B cell (primary cell): ENCODE measurements around the gene NDUFS6. TPM values are rescaled to one million over a fixed set of nuclear protein-coding genes. Genes with fewer than 3 reads are reported as not detected.

Experiments used
- ATAC-seq: fragments of 200-7000 bp; cut with Tn5 transposase; one replicate; pipeline ENCODE4 v1.10.0; 2021; ENCODE audit warnings: low read depth, mild to moderate bottlenecking, moderate number of reproducible peaks, moderate library complexity
- CTCF ChIA-PET: fragments of 350-600 bp; sonication (Branson Sonifier 250); formaldehyde crosslinking; loops from one replicate; lab custom pipeline; 2021; ENCODE audit warnings: antibody characterized with exemption, inconsistent platforms; lab: Charles Lee
- POLR2A ChIA-PET: fragments of 350-600 bp; sonication (Branson Sonifier 250); formaldehyde crosslinking; loops from one replicate; lab custom pipeline; 2021; ENCODE audit warnings: antibody characterized with exemption; lab: Charles Lee
- DNase-seq: peaks from one replicate; pipeline ENCODE4 v3.0.0; 2013
- H2AFZ ChIP-seq: 2 replicates; pipeline ENCODE4 v1.6.1; 2012; ENCODE audit warnings: mild to moderate bottlenecking, low read depth, low read length; ENCODE audit not compliant: insufficient read depth, poor library complexity, severe bottlenecking
- H3K27ac ChIP-seq, 2 donors: 1 replicate in 1 of 2; 2 replicates in 1 of 2; pipeline ENCODE4 v1.5.1; 2012 to 2013; ENCODE audit warnings: low read length in 2 of 2, mild to moderate bottlenecking in 2 of 2, moderate library complexity in 1 of 2
- H3K27me3 ChIP-seq, 4 experiments: fragments of 200-600 bp in 1 of 4; sonication (generic) in 1 of 4; replicated peaks in 1 of 4; 1 replicate in 2 of 4; 2 replicates in 2 of 4; pipeline versions ENCODE4 v1.6.1 to v1.7.0; 2013 to 2016; ENCODE audit warnings: low read length in 3 of 4, mild to moderate bottlenecking in 2 of 4, mixed read lengths in 1 of 4, moderate library complexity in 1 of 4; ENCODE audit not compliant: insufficient read depth in 4 of 4, control insufficient read depth in 3 of 4; ENCODE audit errors: control extremely low read depth in 1 of 4
- H3K36me3 ChIP-seq, 2 experiments: replicated peaks in 1 of 2; 1 replicate in 1 of 2; 2 replicates in 1 of 2; pipeline versions ENCODE4 v1.6.1 to v1.7.1; 2013; ENCODE audit warnings: low read length in 1 of 2; ENCODE audit not compliant: insufficient read depth in 2 of 2, control insufficient read depth in 1 of 2; ENCODE audit errors: control extremely low read depth in 1 of 2, extremely low read depth in 1 of 2
- H3K4me1 ChIP-seq, 2 donors: fragments of 200-600 bp in 1 of 2; sonication (generic) in 1 of 2; 1 replicate in 1 of 2; 2 replicates in 1 of 2; pipeline versions ENCODE4 v1.5.1 to v1.6.1; 2013 to 2017; ENCODE audit warnings: low read length in 2 of 2; ENCODE audit not compliant: control insufficient read depth in 2 of 2, insufficient read depth in 2 of 2
- H3K4me2 ChIP-seq: replicated peaks from 2 replicates; pipeline ENCODE3; 2012; ENCODE audit warnings: mild to moderate bottlenecking, low read depth, low read length; ENCODE audit not compliant: poor library complexity, severe bottlenecking
- H3K4me3 ChIP-seq, 5 experiments: fragments of 200-600 bp in 1 of 5; sonication (generic) in 1 of 5; 1 replicate in 3 of 5; 2 replicates in 2 of 5; pipeline versions ENCODE4 v1.5.1 to v1.7.0; 2011 to 2016; ENCODE audit warnings: low read length in 4 of 5, mild to moderate bottlenecking in 4 of 5, low read depth in 2 of 5, control low read depth in 1 of 5, moderate library complexity in 1 of 5; ENCODE audit not compliant: insufficient read depth in 1 of 5; ENCODE audit errors: control extremely low read depth in 1 of 5, extremely low read depth in 1 of 5
- H3K79me2 ChIP-seq: fragments of 200-600 bp; sonication (generic); one replicate; pipeline ENCODE4 v1.6.0; 2016; ENCODE audit warnings: low read length; ENCODE audit not compliant: control insufficient read depth, insufficient read depth
- H3K9ac ChIP-seq: fragments of 200-600 bp; sonication (generic); 2 replicates; pipeline ENCODE4 v1.6.1; 2017; ENCODE audit warnings: mild to moderate bottlenecking, low read length, moderate library complexity
- H3K9me3 ChIP-seq, 3 donors: one replicate each; pipeline versions ENCODE4 v1.6.1 to v1.7.1; 2013; ENCODE audit warnings: low read length in 2 of 3; ENCODE audit not compliant: control insufficient read depth in 2 of 3, insufficient read depth in 1 of 3; ENCODE audit errors: control extremely low read depth in 1 of 3
- H4K20me1 ChIP-seq: 2 replicates; pipeline ENCODE4 v1.6.0; 2012; ENCODE audit warnings: mild to moderate bottlenecking, low read length; ENCODE audit not compliant: insufficient read depth, control insufficient read depth, poor library complexity, severe bottlenecking
- H3K27ac Mint-ChIP-seq: one replicate; pipeline ENCODE4 v1.8.0; 2021; ENCODE audit warnings: mixed read lengths
- H3K27me3 Mint-ChIP-seq: one replicate; pipeline ENCODE4 v1.8.0; 2021; ENCODE audit warnings: mixed read lengths
- H3K4me1 Mint-ChIP-seq: one replicate; pipeline ENCODE4 v1.8.0; 2021; ENCODE audit warnings: mixed read lengths
- H3K4me3 Mint-ChIP-seq: one replicate; pipeline ENCODE4 v1.8.0; 2021; ENCODE audit warnings: mixed read lengths
- H3K9me3 Mint-ChIP-seq: one replicate; pipeline ENCODE4 v1.8.0; 2022; ENCODE audit warnings: mixed read lengths; ENCODE audit not compliant: insufficient read depth
- EZH2 ChIP-seq: IDR thresholded peaks from 2 replicates; pipeline ENCODE4 v1.6.1; 2012; ENCODE audit warnings: borderline replicate concordance, low read depth, mild to moderate bottlenecking, moderate library complexity, low read length; ENCODE audit not compliant: insufficient read depth, poor library complexity, severe bottlenecking
- WGBS: methylation state at CpG from one replicate; pipeline ENCODE4 v1.1.5; 2013; ENCODE audit warnings: missing lambda C conversion rate; ENCODE audit not compliant: insufficient coverage; 5-methylcytosine and 5-hydroxymethylcytosine counted together
- intact Hi-C: fragments of 100-400 bp; cut with micrococcal nuclease; formaldehyde crosslinking; loops from one replicate; pipeline ENCODE4 v1.10.0; 2022
- polyA plus RNA-seq: library from polyadenylated mRNA; depleted of rRNA; stranded (reverse); fragments of >200 nt; gene quantifications from 2 replicates; pipeline ENCODE4 v1.2.3, GENCODE V29; 2012
- total RNA-seq, 2 donors: library from RNA; stranded (reverse); fragments of 120-200 nt in 1 of 2; gene quantifications; 1 replicate in 1 of 2; 2 replicates in 1 of 2; pipeline versions ENCODE4 v1.2.3 to v1.2.4, GENCODE V29; 2013 to 2022
- TF ChIP-seq, protein P1 (sequence below): fragments of 200-600 bp; IDR thresholded peaks from one replicate; pipeline ENCODE4 v1.8.0; 2022; ENCODE audit warnings: antibody characterized with exemption, mild to moderate bottlenecking

The NDUFS6 gene
- total and polyA plus RNA-seq, 2 donors (not counting 1 experiment from before 2014, with no cell fraction given): 16.9 to 18.0 TPM

DNA sequence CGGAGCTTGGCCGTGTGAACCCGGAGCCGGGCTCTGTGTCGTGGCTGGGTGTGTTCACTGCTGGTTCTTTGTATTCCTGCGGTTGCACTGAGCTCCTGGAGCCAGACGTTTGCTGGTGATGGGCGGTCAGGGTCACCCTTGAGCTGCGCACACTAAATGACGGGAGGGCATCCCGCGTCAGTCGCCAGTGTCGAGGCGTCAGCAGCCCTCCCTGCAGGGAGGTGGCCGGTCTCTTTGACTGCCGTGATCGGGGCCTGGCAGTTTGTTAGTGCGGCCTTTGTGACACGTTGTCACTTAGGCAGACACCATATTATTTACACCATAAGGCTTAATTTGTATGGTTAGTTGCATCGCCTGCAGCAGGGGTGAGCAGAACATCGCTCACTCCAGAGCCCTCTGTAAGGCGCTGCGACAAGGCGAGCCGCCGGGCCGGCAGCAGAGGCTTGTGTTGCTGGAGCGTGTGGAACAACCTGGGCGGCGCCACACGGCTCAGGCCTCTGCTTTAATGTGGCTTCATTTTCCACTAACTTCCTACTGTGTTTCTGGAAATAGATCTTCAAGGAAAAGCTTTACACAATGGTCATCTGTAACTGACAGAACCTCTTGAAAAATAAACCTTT lies 8.3 kb downstream of the NDUFS6 start:
- ATAC-seq (no peak), DNase-seq (no peak)
- no peak for TF ChIP-seq EZH2
- TF ChIP-seq, protein P1, sequence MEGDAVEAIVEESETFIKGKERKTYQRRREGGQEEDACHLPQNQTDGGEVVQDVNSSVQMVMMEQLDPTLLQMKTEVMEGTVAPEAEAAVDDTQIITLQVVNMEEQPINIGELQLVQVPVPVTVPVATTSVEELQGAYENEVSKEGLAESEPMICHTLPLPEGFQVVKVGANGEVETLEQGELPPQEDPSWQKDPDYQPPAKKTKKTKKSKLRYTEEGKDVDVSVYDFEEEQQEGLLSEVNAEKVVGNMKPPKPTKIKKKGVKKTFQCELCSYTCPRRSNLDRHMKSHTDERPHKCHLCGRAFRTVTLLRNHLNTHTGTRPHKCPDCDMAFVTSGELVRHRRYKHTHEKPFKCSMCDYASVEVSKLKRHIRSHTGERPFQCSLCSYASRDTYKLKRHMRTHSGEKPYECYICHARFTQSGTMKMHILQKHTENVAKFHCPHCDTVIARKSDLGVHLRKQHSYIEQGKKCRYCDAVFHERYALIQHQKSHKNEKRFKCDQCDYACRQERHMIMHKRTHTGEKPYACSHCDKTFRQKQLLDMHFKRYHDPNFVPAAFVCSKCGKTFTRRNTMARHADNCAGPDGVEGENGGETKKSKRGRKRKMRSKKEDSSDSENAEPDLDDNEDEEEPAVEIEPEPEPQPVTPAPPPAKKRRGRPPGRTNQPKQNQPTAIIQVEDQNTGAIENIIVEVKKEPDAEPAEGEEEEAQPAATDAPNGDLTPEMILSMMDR: no peak
- Histone ChIP-seq H3K79me2 (peaks cover 65% of the 10 kb centered on the region), H3K36me3 (peaks cover 0 to 84% of the 10 kb centered on the region in 2 experiments), H3K4me1 (no peaks in the 10 kb centered on the region), H3K4me3 (no peak overlapping the region), H3K9me3 (no peaks in the 10 kb centered on the region), H4K20me1 (peaks cover 61% of the 10 kb centered on the region), H3K9ac (no peak overlapping the region), H2AFZ (no peak overlapping the region), H3K27ac (no peak overlapping the region), H3K4me2 (no peak overlapping the region), H3K27me3 (no peaks in the 10 kb centered on the region)
- intact Hi-C loops: no loop called here
- WGBS: 95% methylated on average over 25 of the region's 32 CpGs
- H3K27ac Mint-ChIP-seq: no peak overlapping the region
- H3K27me3 Mint-ChIP-seq: no peaks in the 10 kb centered on the region
- H3K9me3 Mint-ChIP-seq: no peaks in the 10 kb centered on the region
- peaks cover 2% of the 10 kb centered on the region for H3K4me1 Mint-ChIP-seq
- POLR2A ChIA-PET: no interaction called here
- H3K4me3 Mint-ChIP-seq: no peak overlapping the region
- CTCF ChIA-PET: no interaction called here

DNA sequence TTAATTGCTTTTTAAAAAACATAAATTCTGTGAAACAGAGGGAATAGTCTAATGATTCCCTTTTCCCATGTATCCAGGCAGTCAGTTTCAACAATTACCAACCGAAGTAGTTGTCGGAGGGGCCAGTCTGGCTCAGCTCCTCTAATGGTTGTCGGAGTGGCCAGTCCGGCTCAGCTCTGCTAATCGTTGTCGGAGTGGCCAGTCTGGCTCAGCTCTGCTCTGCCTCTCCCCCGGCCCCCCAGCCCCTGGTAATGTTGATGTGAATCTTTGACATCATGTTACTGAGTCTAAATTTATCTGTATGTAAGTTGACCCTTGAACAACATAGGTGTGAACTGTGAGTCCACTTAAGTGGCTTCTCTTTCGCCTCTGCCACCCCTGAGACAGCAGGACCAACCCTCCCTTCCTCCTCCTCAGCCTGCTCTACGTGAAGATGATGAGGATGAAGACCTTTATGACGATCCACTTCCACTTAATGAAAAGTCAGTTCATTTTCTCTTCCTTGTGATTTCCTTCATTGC lies 9.4 kb downstream of the NDUFS6 start:
- Histone ChIP-seq H2AFZ (no peak overlapping the region), H3K27ac (no peak overlapping the region), H3K4me1 (no peaks in the 10 kb centered on the region), H3K79me2 (peaks cover 54% of the 10 kb centered on the region), H4K20me1 (peaks cover 64% of the 10 kb centered on the region), H3K4me2 (no peak overlapping the region), H3K27me3 (no peaks in the 10 kb centered on the region), H3K9me3 (no peaks in the 10 kb centered on the region), H3K4me3 (no peak overlapping the region), H3K36me3 (peaks cover 0 to 83% of the 10 kb centered on the region in 2 experiments), H3K9ac (no peak overlapping the region)
- ChIA-PET CTCF (no interaction called here), POLR2A (no interaction called here)
- peaks cover 2% of the 10 kb centered on the region for H3K4me1 Mint-ChIP-seq
- ATAC-seq: no peak
- H3K27ac Mint-ChIP-seq: no peak overlapping the region
- TF ChIP-seq, protein P1: no peak
- TF ChIP-seq EZH2: no peak
- WGBS: 100% methylated on average over 5 of the region's 10 CpGs
- DNase-seq: no peak
- H3K4me3 Mint-ChIP-seq: no peak overlapping the region
- no peaks in the 10 kb centered on the region for H3K27me3 Mint-ChIP-seq
- intact Hi-C loops: no loop called here
- H3K9me3 Mint-ChIP-seq: no peaks in the 10 kb centered on the region
